Loucy (cell line): Measurements from ENCODE around the gene RTEL1.

ENCODE experiments used
- EZH2phosphoT487 ChIP-seq: fragments of 200-600 bp; IDR thresholded peaks from 2 replicates; pipeline ENCODE4 v1.6.1; 2018; ENCODE audit warnings: antibody characterized with exemption, mild to moderate bottlenecking, moderate library complexity, borderline replicate concordance
- TF ChIP-seq, protein P1 (sequence below): fragments of 200-600 bp; sonication (generic); conservative IDR thresholded peaks from 2 replicates; pipeline ENCODE4 v1.5.1; 2014; ENCODE audit warnings: mild to moderate bottlenecking, antibody characterized with exemption, low read length

DNA sequence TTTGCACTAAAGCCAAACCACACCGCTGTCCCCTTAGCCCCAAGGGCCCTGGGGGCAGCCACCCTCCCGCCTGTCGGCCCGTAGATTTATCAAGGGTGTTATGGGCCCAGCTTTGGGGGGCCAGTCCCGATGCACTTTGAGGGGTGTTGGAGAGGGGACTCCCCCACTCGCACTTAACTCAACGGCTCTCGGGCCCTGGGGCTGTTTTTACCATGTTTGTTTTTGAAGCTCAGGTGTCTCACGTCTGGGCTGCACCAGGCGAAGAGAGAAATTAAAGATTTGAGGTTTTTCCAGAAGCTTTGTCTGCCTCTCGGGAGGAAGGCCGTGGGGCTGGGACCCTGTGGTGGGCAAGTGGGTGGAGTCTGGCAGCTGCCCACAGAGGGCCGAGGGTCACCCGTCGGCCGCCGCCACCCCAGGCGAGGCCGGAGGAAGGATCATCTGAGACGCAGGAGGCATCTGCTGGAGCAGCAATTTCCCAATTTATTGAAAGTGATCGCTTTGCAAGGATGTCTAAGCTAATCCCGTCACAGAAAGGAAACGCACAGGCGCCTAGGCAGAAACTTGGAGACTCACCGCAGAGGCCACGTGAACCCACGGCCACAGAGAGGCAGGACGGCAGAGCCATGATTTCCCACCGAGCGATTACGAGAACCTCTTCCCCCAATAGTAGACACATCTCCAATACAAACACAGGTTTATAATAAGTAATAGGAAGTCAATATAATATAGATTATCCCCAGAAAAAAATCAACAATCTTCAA lies 85.3 kb downstream of the RTEL1 start:
- TF ChIP-seq, protein P1, sequence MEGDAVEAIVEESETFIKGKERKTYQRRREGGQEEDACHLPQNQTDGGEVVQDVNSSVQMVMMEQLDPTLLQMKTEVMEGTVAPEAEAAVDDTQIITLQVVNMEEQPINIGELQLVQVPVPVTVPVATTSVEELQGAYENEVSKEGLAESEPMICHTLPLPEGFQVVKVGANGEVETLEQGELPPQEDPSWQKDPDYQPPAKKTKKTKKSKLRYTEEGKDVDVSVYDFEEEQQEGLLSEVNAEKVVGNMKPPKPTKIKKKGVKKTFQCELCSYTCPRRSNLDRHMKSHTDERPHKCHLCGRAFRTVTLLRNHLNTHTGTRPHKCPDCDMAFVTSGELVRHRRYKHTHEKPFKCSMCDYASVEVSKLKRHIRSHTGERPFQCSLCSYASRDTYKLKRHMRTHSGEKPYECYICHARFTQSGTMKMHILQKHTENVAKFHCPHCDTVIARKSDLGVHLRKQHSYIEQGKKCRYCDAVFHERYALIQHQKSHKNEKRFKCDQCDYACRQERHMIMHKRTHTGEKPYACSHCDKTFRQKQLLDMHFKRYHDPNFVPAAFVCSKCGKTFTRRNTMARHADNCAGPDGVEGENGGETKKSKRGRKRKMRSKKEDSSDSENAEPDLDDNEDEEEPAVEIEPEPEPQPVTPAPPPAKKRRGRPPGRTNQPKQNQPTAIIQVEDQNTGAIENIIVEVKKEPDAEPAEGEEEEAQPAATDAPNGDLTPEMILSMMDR, result no peak
- TF ChIP-seq EZH2phosphoT487, result no peak
